Pancreas (tissue), 10 donors: ENCODE results near the gene PIGL. TPM values are rescaled to one million over a fixed set of nuclear protein-coding genes. Genes with fewer than 3 reads are reported as not detected.
"Not testable (repeated sequence)": the region's sequence is repeated elsewhere in the genome, so short reads cannot be mapped to it uniquely, and the experiment has no call there.

Source experiments
- ATAC-seq, 4 donors: fragments of 200-7000 bp; cut with Tn5 transposase; one replicate each; pipeline versions ENCODE4 v1.8.0 to v1.9.1; 2020; ENCODE audit warnings: mild to moderate bottlenecking in 4 of 4, moderate library complexity in 4 of 4
- DNase-seq, 6 donors: peaks; one replicate each; pipeline ENCODE4 v3.0.0-alpha.2; 2020
- FAIRE-seq: peaks from 2 replicates; lab custom pipeline; 2012; peaks lifted over from hg19 to GRCh38; lab: Jason Lieb, UNC
- H3K27ac ChIP-seq, 4 donors: fragments of 200-600 bp; sonication (generic); 1 replicate in 3 of 4; 2 replicates in 1 of 4; pipeline versions ENCODE4 v1.5.0 to v1.8.0; 2020
- H3K27me3 ChIP-seq, 4 donors: fragments of 200-600 bp; one replicate each; pipeline ENCODE4 v1.8.0; 2021
- H3K36me3 ChIP-seq, 3 donors: fragments of 200-600 bp; sonication (generic) in 1 of 3; one replicate each; pipeline versions ENCODE4 v1.5.0 to v1.8.0; 2020 to 2021
- H3K4me1 ChIP-seq, 3 donors: fragments of 200-600 bp; one replicate each; pipeline ENCODE4 v1.8.0; 2021
- H3K4me3 ChIP-seq, 4 donors: fragments of 200-600 bp; sonication (generic) in 2 of 4; one replicate each; pipeline versions ENCODE4 v1.5.0 to v1.8.0; 2020 to 2021
- H3K9me3 ChIP-seq, 4 donors: fragments of 200-600 bp; one replicate each; pipeline ENCODE4 v1.8.0; 2021
- WGBS, 2 donors: extraction: QIAGEN DNeasy Blood & Tissue Kit; methylation state at CpG; one replicate each; pipeline ENCODE4 v1.1.7; 2013; 5-methylcytosine and 5-hydroxymethylcytosine counted together
- intact Hi-C, 3 donors: fragments of 100-400 bp; cut with DNase I; formaldehyde crosslinking; loops; one replicate each; pipeline versions ENCODE4 v1.11.1 to v1.14.2; 2022
- polyA plus RNA-seq, 2 donors: library from polyadenylated mRNA; stranded (reverse); fragments of 200-250 nt; gene quantifications; one replicate each; pipeline ENCODE4 v1.2.3, GENCODE V29; 2013
- total RNA-seq, 6 donors: library from RNA; stranded (reverse); fragmentation: NEBNext Ultra II Directional in 4 of 6; extraction: Animal tissue kit (Norgen Biotek cat#: 25700) in 4 of 6; gene quantifications; one replicate each; pipeline versions ENCODE4 v1.2.1 to v1.2.4, GENCODE V29; 2021 to 2023
- TF ChIP-seq, protein P1 (sequence below), 4 donors: fragments of 200-600 bp; sonication (generic) in 3 of 4; IDR thresholded peaks; one replicate each; pipeline versions ENCODE4 v1.5.0 to v1.8.0; 2021; ENCODE audit warnings: antibody characterized with exemption in 4 of 4
- donor health status: healthy with polysubstance abuse.
- donor health status: DM: no; HTN: no; CAD: no; lungs with moderate emphysema.
- donor health status: DM: no; HTN: no; CAD: no.
- donor health status: control.
- donor health status: control.
- donor health status: Bipolar disorder and iron deficiency.
- donor health status: DM: yes; HTN: yes; CAD: no.
- donor health status: DM: no; HTN: no; CAD: no.
- donor health status: DM: no; HTN: no; CAD: no.
- donor health status: DM: yes; HTN: yes; CAD: no.

The PIGL gene
- total and polyA plus RNA-seq, 8 donors = 11.3 to 27.1 (median 17.0) TPM

DNA sequence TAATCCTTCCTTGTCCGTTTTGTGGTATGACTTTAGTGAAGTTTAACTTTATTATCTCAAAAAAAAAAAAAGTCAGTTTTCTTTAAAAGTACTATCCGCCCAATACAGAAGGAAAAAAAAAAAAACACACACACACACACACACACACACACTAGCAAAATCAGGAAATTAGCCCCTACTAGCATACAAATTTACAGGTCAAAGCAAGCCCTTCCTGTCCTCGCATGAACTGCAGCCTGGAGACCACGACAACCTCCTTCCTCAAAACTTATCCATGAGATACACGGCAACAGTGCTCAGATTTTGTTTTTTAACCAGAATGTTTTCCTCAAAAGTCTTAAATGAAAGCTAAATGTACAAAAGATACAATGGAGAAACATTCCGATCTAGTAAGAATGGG, 17.9 kb upstream of the PIGL start:
- TF ChIP-seq, protein P1, sequence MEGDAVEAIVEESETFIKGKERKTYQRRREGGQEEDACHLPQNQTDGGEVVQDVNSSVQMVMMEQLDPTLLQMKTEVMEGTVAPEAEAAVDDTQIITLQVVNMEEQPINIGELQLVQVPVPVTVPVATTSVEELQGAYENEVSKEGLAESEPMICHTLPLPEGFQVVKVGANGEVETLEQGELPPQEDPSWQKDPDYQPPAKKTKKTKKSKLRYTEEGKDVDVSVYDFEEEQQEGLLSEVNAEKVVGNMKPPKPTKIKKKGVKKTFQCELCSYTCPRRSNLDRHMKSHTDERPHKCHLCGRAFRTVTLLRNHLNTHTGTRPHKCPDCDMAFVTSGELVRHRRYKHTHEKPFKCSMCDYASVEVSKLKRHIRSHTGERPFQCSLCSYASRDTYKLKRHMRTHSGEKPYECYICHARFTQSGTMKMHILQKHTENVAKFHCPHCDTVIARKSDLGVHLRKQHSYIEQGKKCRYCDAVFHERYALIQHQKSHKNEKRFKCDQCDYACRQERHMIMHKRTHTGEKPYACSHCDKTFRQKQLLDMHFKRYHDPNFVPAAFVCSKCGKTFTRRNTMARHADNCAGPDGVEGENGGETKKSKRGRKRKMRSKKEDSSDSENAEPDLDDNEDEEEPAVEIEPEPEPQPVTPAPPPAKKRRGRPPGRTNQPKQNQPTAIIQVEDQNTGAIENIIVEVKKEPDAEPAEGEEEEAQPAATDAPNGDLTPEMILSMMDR (IDR thresholded peaks at IDR 0.05) = no peak
- Histone ChIP-seq H3K4me1 (peaks cover 12 to 37% (median 35%) of the 10 kb centered on the region in 3 donors), H3K27me3 (no peaks in the 10 kb centered on the region), H3K27ac (no peak overlapping the region), H3K9me3 (no peaks in the 10 kb centered on the region), H3K36me3 (peaks cover 0 to 2% (median 0%) of the 10 kb centered on the region in 3 donors), H3K4me3 (no peak overlapping the region)
- DNase-seq (no peak), ATAC-seq (no peak), FAIRE-seq (no peak)
- WGBS, 2 donors = 56 to 64% methylated on average over 6 of the region's 6 CpGs
- intact Hi-C loops = no loop called here

DNA sequence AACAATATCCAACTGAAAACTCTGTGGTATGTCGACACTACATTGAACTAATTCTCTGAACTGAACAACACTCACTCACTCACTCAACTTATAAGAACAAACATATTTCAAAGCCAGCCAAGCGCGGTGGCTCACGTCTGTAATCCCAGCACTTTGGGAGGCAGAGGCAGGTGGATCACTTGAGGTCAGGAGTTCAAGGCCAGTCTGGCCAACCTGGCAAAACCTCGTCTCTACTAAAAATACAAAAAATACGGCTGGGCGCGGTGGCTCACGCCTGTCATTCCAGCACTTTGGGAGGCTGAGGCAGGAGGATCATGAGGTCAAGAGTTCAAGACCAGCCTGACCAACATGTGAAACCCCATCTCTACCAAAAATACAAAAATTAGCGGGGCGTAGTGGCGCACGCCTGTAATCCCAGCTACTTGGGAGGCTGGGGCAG, 15.3 kb upstream of the PIGL start:
- Histone ChIP-seq H3K27ac (peak overlapping the region in 1 of 4 donors; percentile 44), H3K4me1 (peaks cover 17 to 45% (median 37%) of the 10 kb centered on the region in 3 donors)
- H3K4me3 ChIP-seq, intact Hi-C loops, H3K27me3 ChIP-seq, H3K9me3 ChIP-seq, FAIRE-seq, H3K36me3 ChIP-seq, DNase-seq: not testable (repeated sequence)
- ATAC-seq = peak in 1 of 4 donors; percentile 24
- WGBS, 2 donors = 76 to 77% methylated on average over 13 of the region's 13 CpGs

DNA sequence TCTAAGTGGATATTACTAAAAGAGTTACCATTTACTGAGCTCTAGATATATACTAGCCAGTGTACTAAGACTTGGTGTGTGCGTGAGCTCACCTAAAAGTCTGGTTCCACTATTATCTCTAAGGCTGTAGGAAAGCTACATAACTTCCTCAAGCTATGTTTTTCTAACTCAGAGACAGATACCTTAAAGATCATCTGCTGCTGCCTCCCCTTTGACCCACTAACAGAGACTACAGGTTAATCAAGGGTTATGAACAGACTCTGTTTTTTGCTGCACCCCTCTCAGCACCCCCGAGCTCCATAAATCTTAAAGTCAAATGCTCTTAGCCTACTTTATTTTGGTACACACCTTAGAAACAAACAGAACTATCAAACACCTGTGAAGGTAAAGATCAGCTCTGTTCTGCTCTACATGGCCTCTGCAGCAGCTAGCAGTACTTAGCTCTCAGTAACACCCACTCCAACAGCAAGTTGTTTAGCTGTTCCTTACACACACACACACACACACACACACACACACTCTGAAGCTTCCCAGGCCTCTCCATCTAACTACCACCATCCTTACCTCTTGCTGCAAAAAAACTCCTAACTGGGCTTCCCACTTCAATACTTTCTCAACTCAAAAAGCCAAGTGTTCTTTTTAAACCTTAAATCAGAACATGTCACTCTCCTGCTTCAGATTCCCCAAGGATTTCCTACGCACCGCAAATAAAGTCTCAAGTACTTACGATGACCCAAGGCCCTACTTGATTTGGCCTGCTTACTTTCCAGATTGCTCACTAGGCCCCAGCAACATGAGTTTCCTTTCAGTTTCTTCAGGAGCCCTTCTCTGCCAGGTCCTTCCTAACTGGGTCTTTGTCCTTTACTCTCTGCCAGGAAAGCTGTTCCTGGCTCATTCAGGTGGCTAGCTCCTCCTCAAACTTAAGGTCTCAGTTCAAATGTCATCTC, 14.2 kb upstream of the PIGL start:
- DNase-seq, H3K9me3 ChIP-seq, H3K4me3 ChIP-seq, FAIRE-seq, H3K36me3 ChIP-seq, H3K27me3 ChIP-seq, intact Hi-C loops: not testable (repeated sequence)
- peak in 1 of 4 donors; percentile 14 for ATAC-seq
- Histone ChIP-seq H3K27ac (peak overlapping the region in 2 of 4 donors; percentile 8 to 60), H3K4me1 (peaks cover 17 to 51% (median 37%) of the 10 kb centered on the region in 3 donors)
- WGBS, 2 donors = 40 to 42% methylated on average over 5 of the region's 5 CpGs

DNA sequence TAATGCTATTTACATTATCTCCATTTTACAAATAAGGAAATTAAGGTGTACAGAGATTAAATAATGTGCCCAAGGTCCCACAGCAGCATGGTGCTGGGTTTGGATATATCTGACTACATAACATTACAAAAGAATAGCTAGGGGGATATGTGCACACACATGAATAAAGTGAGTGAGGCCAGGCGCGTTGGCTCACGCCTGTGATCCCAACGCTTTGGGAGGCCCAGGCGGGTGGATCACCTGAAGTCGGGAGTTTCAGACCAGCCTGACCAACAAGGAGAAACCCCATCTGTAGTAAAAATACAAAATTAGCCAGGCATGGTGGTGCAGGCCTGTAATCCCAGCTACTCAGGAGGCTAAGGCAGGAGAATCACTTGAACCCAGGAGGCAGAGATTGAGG, 12.2 kb upstream of the PIGL start:
- H3K4me1 ChIP-seq = peaks cover 11 to 44% (median 31%) of the 10 kb centered on the region in 3 donors
- DNase-seq, H3K27ac ChIP-seq, ATAC-seq, FAIRE-seq, intact Hi-C loops, H3K9me3 ChIP-seq, H3K36me3 ChIP-seq, H3K27me3 ChIP-seq, H3K4me3 ChIP-seq: not testable (repeated sequence)
- 89% methylated on average over 6 of the region's 6 CpGs for WGBS, 2 donors

DNA sequence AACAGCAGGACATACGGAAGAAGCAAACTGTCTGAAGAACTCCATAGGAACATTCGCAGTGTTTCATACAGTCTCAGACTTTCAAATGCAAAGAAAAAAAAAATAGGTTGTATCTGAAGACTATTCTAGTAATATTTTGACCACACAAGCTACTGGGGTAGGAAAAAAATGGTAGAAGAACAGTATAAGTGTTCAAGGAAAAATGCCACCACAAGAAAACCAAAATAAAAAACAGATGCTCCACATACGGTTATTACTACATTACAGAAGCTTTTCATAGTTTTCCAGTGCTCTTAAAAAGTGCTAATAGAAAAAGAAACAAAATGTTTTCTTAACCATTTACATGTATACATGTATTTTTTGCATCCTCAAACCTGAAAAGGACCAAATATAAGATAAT, 5.4 kb upstream of the PIGL start:
- intact Hi-C loops = no loop called here
- H3K4me1 ChIP-seq = peaks cover 9 to 13% (median 12%) of the 10 kb centered on the region in 3 donors
- no peak for FAIRE-seq

DNA sequence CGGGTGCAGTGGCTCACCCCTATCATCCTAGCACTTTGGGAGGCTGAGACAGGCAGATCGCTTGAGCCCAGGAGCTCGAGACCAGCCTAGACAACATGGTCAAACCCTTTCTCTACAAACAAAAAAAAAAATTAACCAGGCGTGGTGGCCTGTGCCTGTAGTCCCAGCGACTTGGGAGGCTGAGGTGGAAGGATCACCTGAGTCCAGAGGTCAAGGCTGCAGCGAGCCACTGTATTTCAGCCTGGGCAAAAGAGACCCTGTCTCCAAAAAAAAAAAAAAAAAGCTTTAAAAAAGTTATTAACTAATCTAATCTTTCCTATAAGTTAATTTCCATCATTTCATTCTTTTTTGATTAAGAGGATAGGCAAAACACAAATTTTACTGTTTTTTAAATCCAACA, 4.2 kb upstream of the PIGL start:
- no peak for FAIRE-seq

More for the DNA sequence above, 5.4 kb upstream of the PIGL start:
- no peaks in the 10 kb centered on the region for H3K27me3 ChIP-seq
- no peak for DNase-seq
- no peak overlapping the region for H3K4me3 ChIP-seq
- no peak overlapping the region for H3K27ac ChIP-seq
- H3K9me3 ChIP-seq = no peaks in the 10 kb centered on the region
- TF ChIP-seq, protein P1 (IDR thresholded peaks at IDR 0.05) = no peak
- 83 to 87% methylated on average over 3 of the region's 3 CpGs for WGBS, 2 donors
- H3K36me3 ChIP-seq = no peaks in the 10 kb centered on the region
- ATAC-seq = no peak

More for the DNA sequence above, 4.2 kb upstream of the PIGL start:
- peaks cover 8 to 14% (median 9%) of the 10 kb centered on the region in 3 donors for H3K4me1 ChIP-seq
- no peaks in the 10 kb centered on the region for H3K36me3 ChIP-seq
- H3K9me3 ChIP-seq = no peaks in the 10 kb centered on the region
- no peak for DNase-seq
- no peaks in the 10 kb centered on the region for H3K27me3 ChIP-seq
- H3K27ac ChIP-seq = no peak overlapping the region
- intact Hi-C loops = no loop called here
- WGBS, 2 donors = 78 to 85% methylated on average over 6 of the region's 6 CpGs
- ATAC-seq = no peak
- TF ChIP-seq, protein P1 (IDR thresholded peaks at IDR 0.05) = no peak
- peak overlapping the region in 1 of 4 donors; percentile 84 for H3K4me3 ChIP-seq
